ENCODE results near the gene CDH26.

Gene CDH26

DNA sequence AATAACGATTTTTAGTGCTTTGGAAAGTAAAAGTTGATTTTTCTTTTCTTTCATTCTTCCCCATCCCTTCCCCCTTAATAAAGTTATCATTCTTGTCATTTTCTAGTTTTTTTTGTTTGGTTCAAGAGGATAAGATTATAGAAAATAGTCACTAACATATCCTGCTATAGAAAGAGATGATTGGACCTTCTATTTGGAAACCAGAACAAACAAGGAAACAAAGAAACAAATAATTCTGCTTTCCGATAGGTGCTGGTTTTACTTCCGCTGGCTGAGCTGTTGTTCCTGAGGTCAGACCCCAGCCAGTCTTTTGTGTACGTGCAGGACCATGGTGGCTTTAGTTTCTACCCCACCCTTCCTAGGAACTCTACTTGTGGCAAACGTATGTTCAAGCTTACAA is at the start of gene CDH26:
CDH26 (plus strand) TSS at position 301 of the 400 bp plus-strand sequence. CDS start 304 bp downstream, outside the sequence.
- no peak for DNase-seq (ENCODE audit: low read depth)

GRCh38 chr20:59908855-59909254 is 49.4 kb upstream of the CDH26 start:
- no peak for DNase-seq (ENCODE audit: low read depth)

DNA sequence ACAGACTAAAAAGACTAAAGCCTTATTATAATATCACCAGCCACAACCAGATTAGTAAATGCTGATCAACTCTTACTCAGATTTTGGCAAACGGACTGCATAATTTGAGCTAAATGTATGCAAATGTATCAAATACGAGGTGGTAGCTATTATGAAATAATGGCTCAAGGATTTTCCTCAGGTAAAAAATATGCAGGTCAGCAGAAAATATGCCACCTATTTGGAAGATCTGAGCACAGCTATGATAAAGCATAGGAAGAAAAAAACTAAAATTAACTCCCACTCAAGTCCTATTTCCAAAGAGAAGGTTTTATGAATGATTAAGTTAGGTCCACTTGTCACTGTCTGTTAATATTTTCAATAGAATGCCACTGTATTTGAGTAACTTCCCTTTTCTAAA is 47.2 kb upstream of the CDH26 start:
- no peak for DNase-seq (ENCODE audit: low read depth)

GRCh38 chr20:59912609-59913008 is 45.6 kb upstream of the CDH26 start:
- peak; percentile 56 for DNase-seq (ENCODE audit: low read depth)

- no peak for DNase-seq (ENCODE audit: low read depth)
Measured at GRCh38 chr20:59920944-59921343, 37.3 kb upstream of the CDH26 start.

GRCh38 chr20:59923514-59923913 is 34.7 kb upstream of the CDH26 start:
- DNase-seq (ENCODE audit: low read depth) = no peak

DNA sequence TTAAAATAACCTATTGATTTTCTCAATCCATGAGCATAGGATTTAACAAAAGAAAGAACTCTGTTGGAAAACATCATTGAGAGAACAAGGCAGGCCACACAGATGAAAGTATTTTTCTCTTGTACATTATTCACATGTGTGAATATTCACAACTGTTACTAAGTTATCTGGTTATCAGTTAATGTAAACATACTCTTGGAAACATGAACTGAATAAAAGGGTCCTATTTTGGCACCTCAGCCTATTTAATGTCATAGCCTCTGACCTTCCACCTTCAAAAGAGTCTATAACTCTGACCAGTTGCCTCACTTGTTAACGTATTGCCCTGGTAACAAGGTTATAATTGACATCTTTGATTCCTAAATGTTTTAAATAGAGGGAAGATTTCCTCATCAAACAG is 32.9 kb upstream of the CDH26 start:
- DNase-seq (ENCODE audit: low read depth) = no peak

GRCh38 chr20:59925899-59926298 is 32.3 kb upstream of the CDH26 start:
- no peak for DNase-seq (ENCODE audit: low read depth)

DNA sequence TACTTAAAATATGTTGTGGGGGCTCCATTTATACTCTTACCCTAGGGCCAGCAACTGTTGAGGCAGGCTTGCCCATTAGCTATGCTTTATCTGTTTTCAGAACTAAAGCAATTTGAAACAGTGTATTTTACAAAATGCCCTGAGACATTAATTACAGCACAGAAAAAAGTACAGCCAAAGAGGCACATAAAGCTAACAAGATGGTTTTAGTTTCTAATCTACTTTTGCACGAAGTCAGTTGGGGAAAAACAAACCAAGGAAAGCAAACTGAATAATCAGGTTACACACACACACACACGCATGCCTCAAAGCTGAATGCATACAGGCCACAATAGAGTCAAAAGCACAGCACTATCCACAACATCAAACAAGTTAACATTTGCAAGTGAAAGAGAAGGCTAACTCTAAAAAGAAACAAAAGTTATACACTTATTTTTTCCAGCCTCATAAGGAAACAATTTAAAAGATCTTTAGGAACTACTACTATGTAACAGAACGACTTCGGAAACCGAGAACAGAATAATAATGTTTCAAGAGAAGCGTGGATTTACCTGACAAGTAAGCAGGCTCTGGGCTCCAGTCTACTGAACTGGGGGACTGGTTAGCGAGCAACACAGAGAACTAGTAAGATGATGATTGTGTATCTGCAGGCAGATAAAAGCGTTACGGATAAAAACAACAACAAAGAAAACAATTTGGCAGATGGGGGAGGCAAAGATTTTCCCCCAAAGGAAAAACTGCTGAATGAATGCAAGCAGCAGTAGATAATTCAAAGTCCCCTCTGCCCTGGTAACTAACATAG is 26.5 kb upstream of the CDH26 start:
- DNase-seq (ENCODE audit: low read depth) = no peak

GRCh38 chr20:59932616-59933295 is 25.5 kb upstream of the CDH26 start:
- DNase-seq (ENCODE audit: low read depth) = no peak

- no peak for DNase-seq (ENCODE audit: low read depth)
Measured at GRCh38 chr20:59933296-59933848, 24.9 kb upstream of the CDH26 start, which contains the start of gene SYCP2. Gene SYCP2 (minus strand): TSS chr20:59933637. CDS start chr20:59922413, 11,224 bp downstream.

GRCh38 chr20:59933849-59934585 is 24.2 kb upstream of the CDH26 start:
- no peak for DNase-seq (ENCODE audit: low read depth)

DNA sequence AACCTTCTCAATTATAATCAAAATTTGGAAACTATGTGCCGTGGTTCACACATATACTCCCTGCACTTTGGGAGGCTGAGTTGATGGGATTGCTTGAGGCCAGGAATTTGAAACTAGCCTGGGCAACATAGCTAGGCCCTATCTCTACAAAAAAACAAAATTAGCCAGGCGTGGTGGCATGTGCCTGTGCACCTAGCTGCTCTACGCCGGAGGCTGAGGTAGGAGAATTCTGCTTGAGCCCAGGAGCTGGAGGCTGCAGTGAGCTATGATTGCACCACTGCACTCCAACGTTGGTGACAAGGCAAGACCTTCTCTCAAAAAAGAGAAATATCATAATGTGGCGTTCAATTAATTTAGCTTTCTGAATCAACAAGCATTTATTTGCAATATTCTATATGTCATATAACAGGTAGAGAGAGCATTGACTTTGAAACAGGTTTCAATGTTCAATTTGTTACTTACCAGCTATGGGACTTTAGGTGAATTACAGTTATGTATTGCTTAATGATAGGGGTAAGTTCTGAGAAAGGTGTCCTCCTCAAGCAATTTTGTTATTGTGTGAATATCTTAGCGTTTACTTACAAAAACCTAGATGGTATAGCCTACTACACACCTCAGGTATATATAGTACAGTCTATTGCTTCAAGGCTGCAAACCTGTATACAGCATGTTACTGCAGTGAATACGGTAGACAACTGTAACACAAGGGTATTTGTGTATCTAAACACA is 22.6 kb upstream of the CDH26 start:
- no peak for DNase-seq (ENCODE audit: low read depth)

- no peak for DNase-seq (ENCODE audit: low read depth)
Measured at GRCh38 chr20:59936409-59936808, 21.8 kb upstream of the CDH26 start.

GRCh38 chr20:59937150-59937549 is 21.1 kb upstream of the CDH26 start:
- no peak for DNase-seq (ENCODE audit: low read depth)

DNA sequence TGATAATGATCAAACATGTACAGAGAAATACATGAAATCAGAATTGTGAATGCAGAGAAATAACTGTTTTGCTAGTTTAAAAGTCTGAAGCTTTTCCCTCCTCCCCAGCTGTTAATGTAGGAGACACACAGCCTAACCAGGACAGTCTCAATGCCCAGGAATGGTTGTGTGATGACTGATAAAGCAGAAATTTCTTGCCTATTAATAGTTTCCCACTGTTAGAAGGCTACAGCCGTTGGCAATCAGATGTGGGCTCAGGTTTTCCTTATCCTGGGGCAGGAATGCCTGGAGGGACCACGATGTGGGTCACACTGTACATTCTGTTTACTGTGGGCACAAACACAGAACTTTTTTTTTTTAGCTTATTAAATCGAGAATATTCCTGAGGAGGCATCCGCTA is 20.0 kb upstream of the CDH26 start:
- DNase-seq (ENCODE audit: low read depth) = no peak

DNA sequence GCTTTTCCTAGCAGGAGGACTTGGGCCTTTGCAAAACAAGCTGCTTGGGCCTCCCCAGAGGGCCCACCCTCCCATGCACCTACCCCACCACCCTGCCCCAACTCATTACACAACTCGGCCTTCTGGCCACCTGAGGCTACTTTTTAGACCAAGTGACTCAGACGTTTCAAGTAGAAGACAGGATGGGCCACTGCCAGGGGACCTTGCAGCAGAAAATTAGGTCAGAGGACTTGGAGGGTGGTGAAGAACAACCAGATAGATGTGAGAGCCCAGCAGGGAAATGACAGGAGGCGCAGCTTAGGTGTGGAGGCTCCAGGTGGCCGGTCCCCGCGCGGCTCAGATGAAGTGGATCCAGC is 19.5 kb upstream of the CDH26 start:
- DNase-seq (ENCODE audit: low read depth) = no peak

DNA sequence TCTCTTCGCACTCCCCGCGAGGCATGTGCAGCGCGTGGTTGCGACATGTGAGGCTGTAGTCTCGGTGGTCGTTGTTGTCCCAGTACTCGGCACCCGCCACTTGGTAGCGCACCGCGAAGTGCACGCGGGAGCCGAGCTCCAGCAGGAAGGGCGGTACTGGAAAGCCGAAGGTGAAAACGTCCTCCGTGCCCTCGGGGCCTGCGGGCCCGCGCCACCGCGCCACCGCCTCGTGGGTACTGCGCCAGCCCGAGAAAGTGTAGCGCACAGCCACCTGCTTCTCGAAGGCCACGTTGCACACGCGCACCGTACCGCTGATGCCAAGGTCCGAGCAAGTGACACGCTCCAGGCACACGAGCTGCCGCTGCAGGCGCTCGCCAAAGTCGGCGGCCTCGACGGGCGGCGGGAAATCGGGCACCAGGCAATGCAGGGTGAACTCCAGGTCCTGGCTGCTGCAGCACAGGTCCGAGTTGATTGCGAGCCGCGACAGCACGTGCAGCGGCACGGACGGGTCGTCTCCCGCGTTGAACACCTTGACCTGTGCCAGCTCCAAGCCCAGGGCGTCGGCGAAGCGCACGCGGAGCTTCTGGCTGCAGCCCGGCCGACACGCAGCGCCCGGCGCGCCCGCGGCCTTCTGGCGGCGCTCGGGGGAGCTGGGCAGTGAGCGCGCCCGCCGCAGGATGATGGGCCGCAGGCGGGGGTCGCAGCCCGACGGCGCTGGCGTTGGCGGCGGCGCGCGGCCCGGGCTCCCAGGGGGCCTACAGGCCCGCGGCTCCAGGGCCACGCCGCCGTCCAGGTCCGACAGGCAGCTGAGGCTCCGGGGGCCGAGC is 19.0 kb upstream of the CDH26 start:
- DNase-seq (ENCODE audit: low read depth) = no peak

- no peak for DNase-seq (ENCODE audit: low read depth)
Measured at GRCh38 chr20:59939879-59940128, 18.4 kb upstream of the CDH26 start.

GRCh38 chr20:59940129-59940955 is 17.9 kb upstream of the CDH26 start, which contains the start of the genes FAM217B and PPP1R3D:
Gene FAM217B (plus strand): TSS chr20:59940389. CDS start chr20:59943944, 3,555 bp downstream.
Gene PPP1R3D (minus strand): TSS chr20:59940305. CDS start chr20:59939931, 374 bp downstream.
- DNase-seq (ENCODE audit: low read depth) = peak; percentile 91

All from CMK (cell line).